HG02981 (cell line): ENCODE results near the gene IFT80.

ENCODE experiments used
- ATAC-seq: cut with Tn5 transposase; IDR thresholded peaks from one replicate; pipeline ENCODE4 v1.9.1; 2021; ENCODE audit warnings: mild to moderate bottlenecking, moderate library complexity; ENCODE audit not compliant: unreplicated experiment

IFT80 gene

DNA sequence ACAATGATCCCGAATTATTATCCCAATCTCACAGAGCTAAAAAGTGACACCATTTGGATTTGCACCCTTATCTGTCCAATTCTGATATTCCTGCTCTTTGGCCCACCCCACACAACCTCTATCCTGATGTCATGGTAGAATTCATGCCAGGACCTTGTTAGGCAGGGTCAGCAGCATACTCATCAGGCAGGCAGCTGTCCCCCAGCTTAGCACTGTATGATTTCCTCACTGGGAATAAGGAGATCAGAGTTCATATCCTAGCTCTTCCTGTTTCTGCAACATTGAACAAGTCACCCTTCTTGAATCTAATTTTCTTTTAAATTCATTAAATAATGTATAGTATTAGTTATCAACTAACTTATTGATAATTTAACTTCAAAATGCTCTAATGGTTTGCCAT lies 185.8 kb downstream of the IFT80 start:
- no peak for ATAC-seq

- no peak for ATAC-seq
These were observed 188.2 kb downstream of the IFT80 start for GRCh38 chr3:160210799-160211221.

DNA sequence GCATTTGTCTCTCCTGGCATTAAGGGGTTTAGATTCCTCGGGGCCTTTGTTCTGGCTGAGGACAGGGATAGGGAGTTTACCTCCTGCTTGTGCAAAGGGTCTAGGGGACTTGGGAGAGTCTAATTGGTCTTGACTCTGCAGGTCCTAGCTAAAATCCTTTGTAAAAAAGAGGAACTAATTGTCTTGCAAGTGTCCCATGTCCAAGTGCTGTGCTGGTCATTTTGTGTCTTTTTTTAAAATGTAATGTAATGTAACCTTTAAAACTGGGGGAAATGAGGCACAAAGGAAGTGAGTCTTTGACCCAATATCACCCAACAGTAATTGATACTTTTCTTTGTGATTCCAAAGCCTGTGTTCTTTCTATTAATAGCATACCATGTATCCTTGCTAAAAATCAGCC lies 188.7 kb downstream of the IFT80 start:
- ATAC-seq: no peak
